PC-3 (cell line): ENCODE results near the gene SIPA1L2. TPM values are rescaled to one million over a fixed set of nuclear protein-coding genes. Genes with fewer than 3 reads are reported as not detected.
A peak's percentile ranks its signal among the peaks of the same experiment; 100 is the strongest.

Source experiments
- ATAC-seq: fragments of 200-7000 bp; cut with Tn5 transposase; 2 replicates; pipeline ENCODE4 v1.9.1; 2020; ENCODE audit warnings: mild to moderate bottlenecking, moderate library complexity
- BruUV-seq: library from RNA; stranded (reverse); fragments of 400-500 nt; replicated peaks from 2 replicates; lab custom pipeline; 2021; lab: Mats Ljungman, UMichigan
- CTCF ChIA-PET: fragments of 300-600 bp; sonication (Branson Sonifier 250); formaldehyde crosslinking; loops from one replicate; lab custom pipeline; 2022; ENCODE audit warnings: antibody characterized with exemption; lab: Charles Lee
- POLR2A ChIA-PET: fragments of 300-600 bp; sonication (Branson Sonifier 250); formaldehyde crosslinking; loops from one replicate; lab custom pipeline; 2022; ENCODE audit warnings: antibody characterized with exemption; ENCODE audit not compliant: unreplicated experiment; lab: Charles Lee
- DNase-seq: peaks from one replicate; pipeline ENCODE4 v3.0.0-alpha.2; 2015
- H2AFZ ChIP-seq: fragments of 300-600 bp; sonication (generic); 2 replicates; pipeline ENCODE4 v1.6.0; 2016; ENCODE audit warnings: antibody characterized with exemption, low read length
- H3F3A ChIP-seq: fragments of 300-600 bp; sonication (generic); one replicate; pipeline ENCODE4 v1.6.0; 2017; ENCODE audit warnings: antibody characterized with exemption, low read length, control low read depth, mild to moderate bottlenecking; ENCODE audit not compliant: unreplicated experiment
- H3K27ac ChIP-seq: fragments of 300-600 bp; sonication (generic); 2 replicates; pipeline ENCODE4 v1.5.1; 2016; ENCODE audit warnings: mild to moderate bottlenecking, low read length
- H3K27me3 ChIP-seq: fragments of 300-600 bp; sonication (generic); 2 replicates; pipeline ENCODE4 v1.6.1; 2016; ENCODE audit warnings: low read length, mixed read lengths
- H3K36me3 ChIP-seq: fragments of 300-600 bp; sonication (generic); 2 replicates; pipeline ENCODE4 v1.6.1; 2016; ENCODE audit warnings: low read depth, mixed run types, low read length, mixed read lengths
- H3K4me1 ChIP-seq: fragments of 300-600 bp; sonication (generic); 2 replicates; pipeline ENCODE4 v1.5.1; 2016; ENCODE audit warnings: low read length; ENCODE audit not compliant: insufficient read depth
- H3K4me2 ChIP-seq: fragments of 300-600 bp; sonication (generic); 2 replicates; pipeline ENCODE4 v1.6.0; 2016; ENCODE audit warnings: low read length
- H3K4me3 ChIP-seq: fragments of 300-600 bp; sonication (generic); 2 replicates; pipeline ENCODE4 v1.5.1; 2016; ENCODE audit warnings: mild to moderate bottlenecking, low read length, mixed read lengths
- H3K79me2 ChIP-seq: fragments of 300-600 bp; sonication (generic); 2 replicates; pipeline ENCODE4 v1.6.1; 2017; ENCODE audit warnings: low read length, mixed read lengths
- H3K9ac ChIP-seq: fragments of 300-600 bp; sonication (generic); 2 replicates; pipeline ENCODE4 v1.6.0; 2016; ENCODE audit warnings: mild to moderate bottlenecking, low read length
- H3K9me2 ChIP-seq: fragments of 300-600 bp; sonication (generic); replicated peaks from 2 replicates; pipeline ENCODE4 v1.6.1; 2016; ENCODE audit warnings: mixed run types, low read length, mixed read lengths
- H3K9me3 ChIP-seq: fragments of 300-600 bp; sonication (generic); 2 replicates; pipeline ENCODE4 v1.6.1; 2016; ENCODE audit warnings: low read length, mixed read lengths
- H4K20me1 ChIP-seq: fragments of 300-600 bp; sonication (generic); 2 replicates; pipeline ENCODE4 v1.6.1; 2016; ENCODE audit warnings: low read length, mixed read lengths
- CTCF ChIP-seq: fragments of 300-600 bp; sonication (generic); conservative IDR thresholded peaks from 2 replicates; pipeline ENCODE4 v1.5.1; 2017; ENCODE audit warnings: antibody characterized with exemption, low read depth, mild to moderate bottlenecking, low read length
- EZH2 ChIP-seq: fragments of 300-600 bp; sonication (generic); IDR thresholded peaks from one replicate; pipeline ENCODE4 v1.6.1; 2017; ENCODE audit warnings: antibody characterized with exemption, mild to moderate bottlenecking, low read length; ENCODE audit not compliant: unreplicated experiment
- EZH2phosphoT487 ChIP-seq: fragments of 300-600 bp; sonication (generic); IDR thresholded peaks from 2 replicates; pipeline ENCODE4 v1.6.1; 2018; ENCODE audit warnings: mild to moderate bottlenecking, antibody characterized with exemption, low read length, borderline replicate concordance
- intact Hi-C: fragments of 100-400 bp; cut with micrococcal nuclease; formaldehyde crosslinking; loops from 2 replicates; pipeline ENCODE4 v1.9.0; 2023
- total RNA-seq: library from RNA; depleted of rRNA; stranded (reverse); fragments of >200 nt; gene quantifications from 2 replicates; pipeline ENCODE4 v1.2.3, GENCODE V29; 2014

SIPA1L2 gene
- total RNA-seq, 1 experiment from 2014 or later, result 9.8 TPM

- BruUV-seq, result no TSS peak
- no peak for ATAC-seq
- CTCF ChIA-PET, result no interaction called here
- POLR2A ChIA-PET, result no interaction called here
- TF ChIP-seq EZH2phosphoT487 (no peak), CTCF (no peak), EZH2 (no peak)
- Histone ChIP-seq H3K27ac (no peak overlapping the region), H3K9me3 (no peaks in the 10 kb centered on the region), H3K4me1 (peaks cover 54% of the 10 kb centered on the region), H3K9me2 (no peaks in the 10 kb centered on the region), H3K79me2 (peaks cover 60% of the 10 kb centered on the region), H3K27me3 (no peaks in the 10 kb centered on the region), H3K4me3 (no peak overlapping the region), H3K36me3 (no peaks in the 10 kb centered on the region), H2AFZ (no peak overlapping the region), H4K20me1 (no peaks in the 10 kb centered on the region), H3K9ac (no peak overlapping the region), H3K4me2 (0 out of 2 replicates have a peak overlapping the region, but pooled peaks have one; percentile 4), H3F3A (no peaks in the 10 kb centered on the region)
- intact Hi-C loops, result loop anchor here (5.0 to 10.0 kb wide), 2 partner anchors 137 to 610 kb away; no protein-coding TSS in a partner anchor
- peak; percentile 44 for DNase-seq
Measured at GRCh38 chr1:232624546-232625281, 5.2 kb downstream of the SIPA1L2 start.

- Histone ChIP-seq H3K27me3 (no peaks in the 10 kb centered on the region), H3K9me3 (no peaks in the 10 kb centered on the region), H4K20me1 (no peaks in the 10 kb centered on the region), H3F3A (no peaks in the 10 kb centered on the region), H3K36me3 (no peaks in the 10 kb centered on the region), H3K4me1 (peaks cover 48% of the 10 kb centered on the region), H3K27ac (peak overlapping the region; percentile 81), H3K9me2 (no peaks in the 10 kb centered on the region), H3K4me3 (no peak overlapping the region), H3K4me2 (peak overlapping the region; percentile 25; the same call in 1 of the 2 replicates), H3K9ac (peak overlapping the region; percentile 62), H3K79me2 (peaks cover 50% of the 10 kb centered on the region), H2AFZ (0 out of 2 replicates have a peak overlapping the region, but pooled peaks have one; percentile 5)
- no TSS peak for BruUV-seq
- CTCF ChIA-PET, result no interaction called here
- intact Hi-C loops, result loop anchor here (10.0 kb wide), 1 partner anchor 608 kb away; no protein-coding TSS in a partner anchor
- ATAC-seq (peak; percentile 20), DNase-seq (no peak)
- no peak for TF ChIP-seq CTCF
- TF ChIP-seq EZH2phosphoT487, result no peak
- no peak for TF ChIP-seq EZH2
- POLR2A ChIA-PET, result interaction anchor here (0.9 kb wide), 1 partner anchor 356 kb away, joined by 4 read pairs; no protein-coding TSS in a partner anchor
Measured at GRCh38 chr1:232622981-232623380, 7.0 kb downstream of the SIPA1L2 start.

GRCh38 chr1:232622378-232622777 lies 7.6 kb downstream of the SIPA1L2 start:
- no peaks in the 10 kb centered on the region for H3F3A ChIP-seq
- no peaks in the 10 kb centered on the region for H3K27me3 ChIP-seq
- H3K9ac ChIP-seq, result peak overlapping the region; percentile 62
- H3K4me2 ChIP-seq, result peak overlapping the region; percentile 25
- BruUV-seq, result no TSS peak
- no peak for TF ChIP-seq EZH2phosphoT487
- TF ChIP-seq CTCF, result no peak
- TF ChIP-seq EZH2, result no peak
- peak; percentile 77 for DNase-seq
- ChIA-PET POLR2A (interaction anchor here (0.9 kb wide), 1 partner anchor 355 kb away, joined by 4 read pairs; no protein-coding TSS in a partner anchor), CTCF (no interaction called here)
- H3K9me2 ChIP-seq, result no peaks in the 10 kb centered on the region
- H3K9me3 ChIP-seq, result no peaks in the 10 kb centered on the region
- no peak overlapping the region for H3K4me3 ChIP-seq
- peaks cover 43% of the 10 kb centered on the region for H3K4me1 ChIP-seq
- no peaks in the 10 kb centered on the region for H4K20me1 ChIP-seq
- H2AFZ ChIP-seq, result no peak overlapping the region
- intact Hi-C loops, result loop anchor here (10.0 kb wide), 1 partner anchor 608 kb away; no protein-coding TSS in a partner anchor
- peaks cover 50% of the 10 kb centered on the region for H3K79me2 ChIP-seq
- peak; percentile 83 for ATAC-seq
- no peaks in the 10 kb centered on the region for H3K36me3 ChIP-seq
- H3K27ac ChIP-seq, result peak overlapping the region; percentile 81
